HG03575 (cell line): ENCODE results near the gene PHPT1.
"Not testable (repeated sequence)": the region's sequence is repeated elsewhere in the genome, so short reads cannot be mapped to it uniquely, and the experiment has no call there.

Experiments used
- ATAC-seq: cut with Tn5 transposase; IDR thresholded peaks from one replicate; pipeline ENCODE4 v1.9.1; 2021; ENCODE audit not compliant: unreplicated experiment, insufficient number of reproducible peaks, low FRiP score; ENCODE audit errors: extremely low read depth

PHPT1 gene

DNA sequence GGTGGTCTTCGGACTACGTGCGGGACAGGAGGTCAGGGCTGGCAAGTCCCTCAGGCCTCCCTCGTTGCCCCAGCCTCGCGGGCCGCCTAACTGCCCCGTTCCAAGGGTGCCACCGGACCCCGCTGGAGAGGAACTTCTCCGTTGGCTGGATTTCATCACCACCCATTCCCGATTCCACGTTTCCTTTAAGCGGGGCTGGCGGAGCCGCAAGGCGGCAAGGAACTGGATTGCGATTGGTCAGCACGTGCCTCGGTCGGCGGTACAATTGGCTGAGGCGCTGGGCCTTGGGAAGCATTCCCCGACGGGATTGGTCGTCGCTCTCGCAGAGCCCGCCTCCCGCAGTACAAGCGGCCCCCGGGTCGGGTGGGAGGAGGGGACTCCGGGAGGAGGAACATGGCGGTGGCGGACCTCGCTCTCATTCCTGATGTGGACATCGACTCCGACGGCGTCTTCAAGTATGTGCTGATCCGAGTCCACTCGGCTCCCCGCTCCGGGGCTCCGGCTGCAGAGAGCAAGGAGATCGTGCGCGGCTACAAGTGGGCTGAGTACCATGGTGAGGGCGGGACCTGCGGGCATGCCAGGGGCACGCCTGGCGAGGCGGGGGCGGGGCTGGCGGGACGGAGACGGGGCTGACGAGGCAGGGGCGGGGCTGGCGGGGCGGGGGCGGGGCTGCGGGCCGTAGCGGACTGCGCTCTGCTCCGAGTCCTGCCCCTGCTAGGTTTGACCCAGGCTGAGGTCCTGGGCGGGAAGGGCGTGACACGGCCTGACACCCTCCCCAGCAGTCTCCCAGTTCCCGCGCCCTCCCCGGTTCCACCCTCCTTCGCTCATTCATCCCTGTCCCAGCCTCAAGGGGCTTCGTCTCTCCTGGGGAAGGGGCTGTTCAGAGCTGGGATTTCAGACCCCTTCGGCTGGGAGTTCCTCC, at the start of gene PHPT1:
Gene PHPT1 (plus strand): TSS at position 372 of the 922 bp plus-strand sequence. CDS start 22 bp downstream, at position 394.
- peak; percentile 41 for ATAC-seq

DNA sequence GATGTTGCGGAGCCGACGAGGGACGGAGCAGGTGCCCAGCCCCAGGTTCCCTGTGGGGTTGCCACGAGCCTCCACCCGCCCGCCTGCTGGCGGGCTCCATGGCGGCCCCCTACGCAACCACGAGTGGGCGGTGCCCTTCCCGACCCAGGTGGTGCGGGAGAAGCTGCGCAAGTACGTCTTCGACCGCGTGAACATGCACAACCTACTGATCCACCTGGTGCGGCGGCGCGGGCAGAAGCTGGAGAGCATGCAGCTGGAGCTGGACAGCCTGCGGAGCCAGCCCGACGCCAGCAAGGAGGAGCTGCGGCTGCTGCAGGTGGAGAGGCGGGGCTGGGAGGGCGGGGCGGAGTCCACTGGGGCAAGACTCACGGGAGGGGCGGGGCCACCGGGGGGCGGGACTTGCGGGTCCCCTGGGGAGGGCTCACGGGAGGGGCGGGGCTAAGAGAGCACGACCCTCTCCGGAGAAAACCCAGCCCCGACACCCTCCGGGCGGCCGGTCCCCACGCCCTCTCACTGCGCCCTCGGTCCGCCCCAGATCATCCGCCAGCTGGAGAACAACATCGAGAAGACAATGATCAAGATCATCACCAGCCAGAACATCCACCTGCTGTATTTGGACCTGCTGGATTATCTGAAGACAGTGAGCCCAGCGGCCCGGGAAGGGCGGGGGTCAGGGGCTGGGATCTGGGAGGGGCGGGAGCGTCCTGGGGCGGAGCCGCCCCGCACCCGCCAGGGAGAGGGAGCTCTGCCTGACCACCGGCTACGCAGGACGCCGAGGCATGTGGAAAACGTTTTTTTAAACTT, 49.2 kb upstream of the PHPT1 start:
- no peak for ATAC-seq

DNA sequence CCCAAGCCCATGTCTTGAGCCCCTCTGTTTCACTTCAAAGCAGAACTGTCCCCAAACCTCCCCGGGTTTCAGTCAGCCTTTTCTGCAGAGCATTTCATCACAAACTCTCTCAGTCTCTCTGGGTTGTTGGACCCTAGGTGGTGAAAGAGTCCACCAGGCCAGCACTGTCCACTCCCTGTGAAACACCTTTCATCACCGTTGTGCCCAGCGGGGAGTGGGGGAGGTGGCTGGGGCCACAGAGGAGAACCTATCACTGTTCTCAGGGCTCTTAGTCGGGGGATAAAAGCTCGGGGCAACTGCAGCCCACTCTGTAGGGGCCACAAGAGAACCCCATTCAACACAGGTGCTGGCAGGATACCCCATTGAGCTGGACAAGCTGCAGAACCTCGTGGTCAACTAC, 46.9 kb upstream of the PHPT1 start:
- ATAC-seq = no peak

DNA sequence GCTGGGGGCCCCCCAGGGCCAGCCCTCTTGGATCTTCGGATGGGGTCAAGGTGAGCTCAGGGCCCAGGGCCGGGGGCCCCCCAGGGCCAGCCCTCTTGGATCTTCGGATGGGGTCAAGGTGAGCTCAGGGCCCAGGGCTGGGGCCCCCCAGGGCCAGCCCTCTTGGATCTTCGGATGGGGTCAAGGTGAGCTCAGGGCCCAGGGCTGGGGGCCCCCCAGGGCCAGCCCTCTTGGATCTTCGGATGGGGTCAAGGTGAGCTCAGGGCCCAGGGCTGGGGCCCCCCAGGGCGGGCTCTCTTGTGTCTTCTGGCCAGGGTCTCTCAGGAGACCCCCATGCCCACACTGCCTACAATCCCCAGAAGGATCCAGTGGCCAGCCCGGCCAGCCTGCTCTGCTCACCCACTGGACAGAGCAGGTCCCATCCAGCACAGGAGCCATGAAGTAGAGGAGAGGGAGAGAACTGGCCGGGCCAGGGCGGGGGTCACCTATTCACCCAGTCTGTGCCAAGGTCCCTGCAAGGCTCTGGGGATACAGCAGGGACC, 46.1 kb upstream of the PHPT1 start:
- ATAC-seq = not testable (repeated sequence)

DNA sequence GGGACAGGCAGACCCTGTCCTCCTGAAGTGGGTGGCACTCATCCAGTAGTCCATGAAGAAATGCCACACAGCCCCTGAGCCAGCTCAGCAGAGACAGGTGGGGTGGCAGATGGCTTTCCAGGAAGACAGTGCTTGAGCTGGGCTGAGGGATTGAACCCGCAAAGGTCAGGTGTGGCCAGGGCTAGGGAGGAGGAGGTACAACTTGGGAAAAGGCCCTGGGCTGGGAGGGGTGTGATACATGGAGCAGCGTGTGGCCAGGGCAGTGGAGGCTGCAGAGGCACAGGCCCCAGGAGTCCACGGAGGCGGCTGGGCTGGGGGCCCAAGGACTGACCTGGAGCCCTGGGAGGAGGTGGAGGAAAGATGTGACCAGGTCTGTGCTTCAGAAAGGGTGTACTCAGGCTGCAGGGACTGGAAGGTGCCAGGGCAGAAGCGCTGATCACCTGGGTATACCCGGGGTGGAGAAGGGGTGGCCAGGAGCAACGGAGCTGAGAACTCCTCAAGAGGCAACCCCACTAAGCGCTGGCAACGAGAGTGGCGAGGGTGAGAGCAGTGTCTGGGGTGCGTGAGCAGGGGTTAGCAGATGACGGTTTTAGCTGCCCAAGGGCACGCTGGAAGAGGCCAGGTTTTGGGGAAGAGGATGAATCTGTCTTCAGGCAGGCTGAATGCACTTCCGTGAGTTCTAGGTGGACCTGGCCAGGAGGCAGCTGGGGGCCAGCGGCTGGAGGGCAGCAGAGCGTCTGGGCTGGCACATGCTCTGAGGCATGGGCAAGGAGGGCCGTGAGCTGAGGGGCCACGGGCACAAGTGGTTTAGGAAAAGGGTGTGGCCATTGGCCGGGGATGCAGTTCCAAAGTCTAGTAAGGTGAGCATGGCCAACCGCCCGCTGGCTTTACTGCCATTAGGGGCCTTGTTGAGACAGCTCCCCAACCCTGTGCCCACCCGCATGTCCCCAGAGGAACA, 45.4 kb upstream of the PHPT1 start:
- ATAC-seq = no peak

DNA sequence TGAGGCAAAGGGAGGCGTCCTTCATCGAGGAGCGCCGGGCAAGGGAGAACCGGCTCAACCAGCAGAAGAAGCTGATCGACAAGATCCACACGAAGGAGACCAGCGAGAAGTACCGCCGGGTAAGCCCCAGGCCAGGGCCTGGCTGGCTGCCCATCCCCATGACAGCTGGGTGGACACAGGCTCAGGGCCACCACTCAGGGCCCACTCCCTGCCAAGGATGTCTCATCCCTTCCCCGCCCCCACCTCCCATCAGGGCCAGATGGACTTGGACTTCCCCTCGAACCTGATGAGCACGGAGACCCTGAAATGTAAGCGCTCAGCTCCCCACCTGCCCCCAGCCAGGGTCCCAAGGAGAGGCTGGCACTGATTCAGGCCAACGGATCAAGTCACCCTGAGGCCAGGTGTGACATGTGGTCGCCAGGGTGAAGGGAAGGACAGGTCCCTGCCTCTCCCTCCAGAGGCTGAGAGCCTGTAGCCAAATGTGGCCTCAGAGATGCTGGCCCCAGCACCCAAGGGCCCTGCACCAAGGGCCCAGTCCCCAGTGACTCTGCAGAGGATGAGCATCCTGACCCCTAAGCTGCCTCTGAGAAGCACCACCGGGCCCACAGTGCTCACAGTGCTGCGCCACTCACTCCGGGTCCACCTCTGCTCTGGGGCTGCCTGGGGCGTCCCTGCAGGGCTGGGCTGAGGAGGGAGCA, 44.6 kb upstream of the PHPT1 start:
- no peak for ATAC-seq

DNA sequence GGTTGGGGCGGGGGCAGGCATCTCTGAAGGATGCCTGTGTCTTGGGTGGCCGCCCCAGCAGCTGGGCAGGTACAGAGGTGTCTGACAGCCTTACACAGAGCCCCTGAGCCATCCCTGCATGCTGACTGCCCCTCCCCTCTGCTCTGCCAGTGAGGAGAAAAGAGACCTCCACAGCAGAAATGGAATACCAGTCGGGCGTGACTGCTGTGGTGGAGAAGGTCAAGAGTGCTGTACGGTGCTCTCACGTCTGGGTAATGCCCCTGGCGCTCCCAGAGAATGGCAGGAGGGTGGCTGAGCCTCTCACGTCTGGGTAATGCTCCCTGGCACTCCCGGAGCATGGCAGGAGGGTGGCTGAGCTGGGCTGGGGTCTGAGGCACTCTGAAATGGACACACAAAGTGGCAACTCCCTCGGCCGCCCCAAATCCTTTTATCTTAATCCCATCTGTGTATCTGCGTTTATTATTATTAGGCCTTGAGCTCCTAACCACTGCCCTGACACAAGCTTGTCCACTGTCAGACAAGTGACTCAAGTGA, 43.9 kb upstream of the PHPT1 start:
- ATAC-seq = no peak

DNA sequence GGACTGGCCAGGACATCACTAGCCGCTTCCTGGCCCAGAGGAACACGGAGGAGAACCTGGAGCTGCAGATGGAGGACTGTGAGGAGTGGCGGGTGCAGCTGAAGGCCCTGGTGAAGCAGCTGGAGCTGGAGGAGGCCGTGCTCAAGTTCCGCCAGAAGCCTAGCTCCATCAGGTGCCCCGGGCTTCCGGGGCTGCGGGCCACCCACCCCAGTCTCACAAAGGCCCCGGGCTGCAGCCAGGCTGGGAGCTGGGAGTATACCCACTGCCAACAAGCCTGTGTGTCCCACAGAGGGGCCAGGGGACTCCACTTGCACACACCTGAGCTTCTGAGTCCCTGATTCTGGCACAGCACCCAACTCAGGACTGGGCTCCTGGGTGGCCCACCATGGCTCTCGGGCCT, 43.1 kb upstream of the PHPT1 start:
- no peak for ATAC-seq

DNA sequence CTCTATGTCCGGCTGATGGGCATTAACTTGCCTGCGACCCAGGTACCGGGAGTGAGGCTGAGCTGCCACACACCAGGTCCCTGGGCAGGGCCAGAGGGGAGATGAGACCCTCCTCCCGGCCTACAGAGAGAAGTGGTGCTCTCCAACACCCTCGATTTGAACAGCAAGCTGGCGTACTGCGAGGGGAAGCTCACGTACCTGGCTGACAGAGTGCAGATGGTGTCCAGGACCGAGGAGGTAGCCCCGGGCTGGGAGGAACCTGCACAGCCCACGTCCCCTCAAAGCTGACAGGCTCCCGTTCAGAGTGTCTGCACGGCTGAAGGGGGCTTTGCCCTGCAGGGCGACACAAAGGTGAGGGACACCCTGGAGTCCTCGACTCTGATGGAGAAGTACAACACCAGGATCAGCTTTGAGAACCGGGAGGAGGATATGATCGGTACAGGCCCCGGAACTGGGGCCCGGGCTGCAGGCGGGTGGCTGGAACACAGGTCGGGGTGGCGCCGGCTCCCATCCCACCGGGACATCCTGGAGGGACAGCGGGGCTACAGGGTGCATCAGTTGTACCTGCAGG, 42.5 kb upstream of the PHPT1 start:
- no peak for ATAC-seq

DNA sequence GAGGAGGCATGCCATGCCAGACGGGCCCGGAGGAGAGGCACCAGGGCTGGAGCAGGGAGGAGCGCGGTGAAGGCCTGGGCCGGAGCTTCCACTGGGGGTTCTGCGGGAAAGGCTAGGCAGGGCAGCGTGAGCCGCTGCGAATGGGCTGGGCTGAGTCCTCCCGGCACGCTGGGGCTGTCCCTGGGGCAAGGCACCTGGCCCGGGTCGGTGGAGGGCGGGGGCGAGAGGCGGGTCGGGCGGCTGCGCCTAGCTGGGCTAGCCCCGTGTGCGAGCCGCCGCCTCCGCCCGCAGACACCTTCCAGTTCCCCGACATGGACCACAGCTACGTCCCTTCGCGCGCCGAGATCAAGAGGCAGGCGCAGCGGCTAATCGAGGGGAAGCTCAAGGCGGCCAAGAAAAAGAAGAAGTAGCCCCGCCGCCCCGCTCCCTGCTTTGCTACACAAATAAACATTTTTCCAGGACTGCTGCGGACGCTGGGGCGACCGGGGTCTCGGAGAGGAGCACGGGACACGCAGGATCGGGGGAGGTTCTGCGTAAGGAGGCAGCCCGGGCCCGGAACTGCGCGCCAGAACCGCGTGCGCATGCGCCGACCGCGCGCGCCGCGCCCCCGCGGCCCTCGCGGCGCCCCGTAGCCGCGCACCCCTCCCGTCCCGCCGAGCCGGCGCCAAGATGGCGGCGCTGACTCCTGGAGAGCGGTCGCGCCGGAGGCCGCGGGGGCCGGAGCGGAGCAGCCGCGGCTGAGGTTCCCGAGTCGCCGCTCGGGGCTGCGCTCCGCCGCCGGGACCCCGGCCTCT, 41.7 kb upstream of the PHPT1 start, which contains the start of gene RABL6:
Gene RABL6 (plus strand): TSS at position 668 of the 794 bp plus-strand sequence. CDS start 249 bp downstream, outside the sequence.
- ATAC-seq = no peak

DNA sequence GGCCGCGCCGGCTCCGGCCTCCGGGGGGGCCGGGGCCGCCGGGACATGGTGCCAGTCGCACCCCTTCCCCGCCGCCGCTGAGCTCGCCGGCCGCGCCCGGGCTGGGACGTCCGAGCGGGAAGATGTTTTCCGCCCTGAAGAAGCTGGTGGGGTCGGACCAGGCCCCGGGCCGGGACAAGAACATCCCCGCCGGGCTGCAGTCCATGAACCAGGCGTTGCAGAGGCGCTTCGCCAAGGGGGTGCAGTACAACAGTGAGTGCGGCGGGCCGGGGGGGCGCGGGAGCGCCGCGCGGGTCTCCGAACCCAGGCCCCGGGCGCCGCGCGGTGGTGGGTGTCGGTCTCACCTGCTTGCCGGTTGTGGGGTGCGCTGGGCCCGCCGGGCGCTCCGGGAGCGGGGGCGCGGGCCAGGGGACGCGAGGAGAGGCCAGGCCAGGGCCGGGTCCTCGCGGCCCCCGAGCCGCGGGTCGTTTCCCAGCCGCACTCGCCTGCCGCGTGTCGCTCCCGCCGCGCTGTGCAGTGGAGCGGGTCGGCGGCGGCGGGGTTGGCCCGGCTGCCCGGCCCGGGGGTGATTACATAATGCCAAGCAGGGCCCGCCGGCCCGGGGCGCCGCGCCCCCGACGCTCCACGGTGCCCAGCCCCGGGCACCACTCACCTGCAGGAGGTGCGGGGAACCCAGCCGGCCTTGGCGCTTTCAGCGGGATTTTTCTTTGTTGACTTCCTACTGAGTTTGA, 41.0 kb upstream of the PHPT1 start:
- ATAC-seq = no peak

DNA sequence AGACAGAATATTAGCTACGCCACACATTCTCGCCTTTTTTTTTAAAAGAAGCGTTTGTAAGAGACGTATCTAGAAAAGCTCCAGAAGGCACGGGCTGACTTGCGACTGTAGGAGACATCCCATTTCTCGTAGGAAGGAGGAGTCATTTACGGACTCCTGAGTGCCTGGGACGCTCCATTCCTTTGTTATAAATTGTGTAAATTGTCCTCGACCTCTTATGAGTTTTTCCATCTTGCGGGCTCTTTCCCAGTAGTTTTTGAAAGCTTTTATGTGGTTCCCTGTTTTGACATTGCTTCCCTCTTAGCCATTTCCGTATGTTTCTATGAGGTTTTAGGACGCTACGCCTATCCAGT, 40.4 kb upstream of the PHPT1 start:
- ATAC-seq = no peak

DNA sequence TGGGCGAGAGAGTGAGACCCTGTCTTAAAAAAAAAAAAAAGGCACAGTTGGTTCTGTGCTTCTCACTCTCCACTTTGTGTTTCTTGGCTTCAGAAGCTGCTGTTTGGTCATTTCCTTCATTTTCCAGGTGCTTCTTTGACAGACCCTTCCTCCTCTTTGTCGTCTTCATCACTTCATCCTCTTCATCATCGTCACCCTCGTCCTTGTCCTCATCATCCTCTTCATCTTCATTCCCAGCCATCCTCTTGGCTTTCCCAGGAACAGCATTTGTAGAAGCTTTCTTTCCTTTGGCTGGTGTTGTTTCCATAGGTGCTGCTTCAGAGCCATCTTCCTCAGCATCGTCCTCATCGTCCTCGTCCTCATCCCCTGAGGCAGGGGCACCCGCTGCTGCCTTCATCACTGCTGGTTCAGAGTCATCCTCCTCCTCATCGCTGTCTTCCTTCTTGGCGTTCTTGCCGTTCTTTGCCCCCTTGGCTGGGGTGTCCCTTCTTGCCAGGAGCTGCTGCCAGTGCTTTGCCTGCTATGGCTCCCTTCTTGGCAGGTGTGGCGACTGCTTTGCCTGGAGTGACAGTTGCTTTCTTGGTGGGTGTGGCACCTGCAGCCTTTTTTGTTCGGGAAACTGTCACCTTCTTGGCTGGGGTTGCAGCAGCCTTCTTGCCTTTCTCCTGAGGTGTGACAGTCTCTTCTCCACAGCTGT, 34.3 kb upstream of the PHPT1 start:
- no peak for ATAC-seq

DNA sequence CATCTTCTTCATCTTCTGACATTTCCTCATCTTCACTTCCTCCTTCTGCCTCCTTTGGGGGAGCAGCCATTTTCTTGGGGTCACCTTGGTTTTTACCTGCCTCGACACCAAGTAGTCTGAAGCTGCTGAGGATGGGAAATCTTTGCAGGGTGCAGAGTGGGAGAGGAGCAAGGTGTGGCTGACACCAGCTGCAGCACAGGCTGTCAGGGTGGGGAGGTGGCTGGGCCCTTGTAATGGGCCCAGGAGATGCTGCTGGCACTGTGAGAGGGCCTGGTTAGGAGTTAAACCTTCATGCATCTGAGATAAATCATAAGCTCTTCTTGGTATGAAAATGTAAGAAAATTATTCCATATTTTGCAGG, 33.8 kb upstream of the PHPT1 start:
- ATAC-seq = no peak

DNA sequence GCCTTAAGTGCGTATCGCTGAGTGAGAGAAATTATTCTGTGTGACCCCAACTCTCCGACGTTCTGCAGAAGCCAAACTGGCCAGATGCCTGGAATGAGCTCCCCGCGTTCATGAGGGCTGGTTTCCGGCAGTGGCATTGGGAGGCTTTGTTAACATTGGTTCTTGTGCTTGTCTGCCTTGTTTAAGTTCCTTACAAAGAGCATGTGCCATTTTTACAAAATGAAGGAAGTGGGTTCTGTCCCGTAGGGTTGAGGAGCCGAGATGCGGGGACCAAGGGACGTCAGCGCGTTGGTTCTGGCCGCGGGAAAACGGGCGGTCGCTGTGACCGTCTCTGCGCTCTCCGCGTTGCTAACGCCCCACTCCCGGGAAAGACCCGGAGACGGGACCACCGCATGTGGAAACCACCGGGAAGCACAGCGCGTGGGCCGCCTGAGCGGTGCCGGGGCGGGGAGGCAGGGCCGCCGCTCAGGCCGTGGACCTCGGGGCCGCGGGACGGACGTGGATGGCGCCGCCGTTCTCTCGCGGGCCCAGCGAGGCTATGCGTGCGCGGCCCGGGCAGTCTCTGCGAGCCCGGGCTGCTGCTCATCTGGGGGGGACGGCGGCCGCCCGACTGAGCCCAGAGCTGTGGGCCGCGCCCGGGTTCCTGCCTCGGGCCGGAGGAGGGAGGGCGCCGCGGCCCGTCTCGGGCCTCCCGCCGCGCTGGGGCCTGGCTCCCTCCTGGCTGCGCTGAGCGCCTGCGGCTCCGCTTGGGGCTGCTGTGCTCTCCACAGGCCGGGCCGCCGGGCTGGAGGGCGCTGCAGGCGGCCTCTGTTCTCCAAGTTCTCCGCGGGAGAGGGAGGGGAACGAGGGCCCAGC, 28.0 kb upstream of the PHPT1 start:
- ATAC-seq = no peak
